HepG2 (cell line): Measurements from ENCODE around the gene C1QTNF1. TPM values are rescaled to one million over a fixed set of nuclear protein-coding genes. Genes with fewer than 3 reads are reported as not detected.

Experiments used
- AGO2 ChIP-seq: fragments of 200-400 bp; formaldehyde crosslinking; optimal IDR thresholded peaks from 2 replicates; pipeline ENCODE3; 2017; ENCODE audit warnings: mild to moderate bottlenecking, low read depth, low read length, moderate library complexity
- ASH2L ChIP-seq: fragments of 300-600, 200-600 bp; sonication (generic); IDR thresholded peaks from 2 replicates; pipeline ENCODE4 v1.7.0; 2017; ENCODE audit warnings: low read depth, mild to moderate bottlenecking, moderate library complexity, mixed read lengths, low read length; ENCODE audit not compliant: insufficient read length
- HDAC6 ChIP-seq: fragments of 200-600 bp; sonication (generic); IDR thresholded peaks from 2 replicates; pipeline ENCODE4 v1.7.0; 2017; ENCODE audit warnings: mild to moderate bottlenecking, antibody characterized with exemption, low read length, low read depth
- ISX ChIP-seq: sonication (generic); formaldehyde crosslinking; conservative IDR thresholded peaks from 2 replicates; pipeline ENCODE4 v1.5.0; 2020; ENCODE audit warnings: missing genetic modification reagents
- JARID2 ChIP-seq: sonication (generic); formaldehyde crosslinking; IDR thresholded peaks from 2 replicates; pipeline ENCODE4 v1.8.1; 2023; ENCODE audit warnings: missing genetic modification reagents, inconsistent platforms; ENCODE audit not compliant: insufficient replicate concordance
- MAFF ChIP-seq: IDR thresholded peaks from 2 replicates; pipeline ENCODE4 v1.6.1; 2011; ENCODE audit warnings: low read depth, low read length, improper control_type of control experiment
- PHB2 ChIP-seq: fragments of 450-650 bp; IDR thresholded peaks from 2 replicates; pipeline ENCODE4 v1.6.1; 2018; ENCODE audit not compliant: partially characterized antibody
- POLR2AphosphoS5 ChIP-seq: IDR thresholded peaks from 2 replicates; pipeline ENCODE4 v1.6.1; 2012; ENCODE audit warnings: low read depth, low read length
- REPIN1 ChIP-seq: sonication (generic); formaldehyde crosslinking; IDR thresholded peaks from 2 replicates; pipeline ENCODE4 v1.8.0; 2022; ENCODE audit warnings: missing genetic modification reagents, low read depth, mild to moderate bottlenecking, borderline replicate concordance
- SRSF4 ChIP-seq: fragments of 200-400 bp; formaldehyde crosslinking; IDR thresholded peaks from one replicate; pipeline ENCODE4 v1.6.1; 2018; ENCODE audit warnings: mild to moderate bottlenecking, low read depth, low read length, moderate library complexity; ENCODE audit not compliant: poor library complexity, severe bottlenecking
- ZFX ChIP-seq: sonication (generic); formaldehyde crosslinking; IDR thresholded peaks from 2 replicates; pipeline ENCODE4 v1.4.0; 2020; ENCODE audit warnings: mild to moderate bottlenecking, low read depth, missing genetic modification reagents, moderate library complexity
- ZMYM2 ChIP-seq: sonication (generic); formaldehyde crosslinking; IDR thresholded peaks from 2 replicates; pipeline ENCODE4 v1.8.0; 2022; ENCODE audit warnings: mild to moderate bottlenecking, missing genetic modification reagents
- ZMYM4 ChIP-seq: sonication (generic); formaldehyde crosslinking; IDR thresholded peaks from 2 replicates; pipeline ENCODE4 v1.8.1; 2023; ENCODE audit warnings: mild to moderate bottlenecking, missing genetic modification reagents
- ZNF235 ChIP-seq: sonication (generic); formaldehyde crosslinking; IDR thresholded peaks from 2 replicates; pipeline ENCODE4 v1.8.1; 2023; ENCODE audit warnings: mild to moderate bottlenecking, missing genetic modification reagents, borderline replicate concordance
- ZNF317 ChIP-seq: sonication (generic); formaldehyde crosslinking; IDR thresholded peaks from 2 replicates; pipeline ENCODE4 v1.5.0; 2020; ENCODE audit warnings: mild to moderate bottlenecking, missing genetic modification reagents
- ZNF468 ChIP-seq: sonication (generic); formaldehyde crosslinking; IDR thresholded peaks from 2 replicates; pipeline ENCODE4 v1.8.0; 2022; ENCODE audit warnings: mild to moderate bottlenecking, moderate library complexity, missing genetic modification reagents
- ZNF766 ChIP-seq: sonication (generic); formaldehyde crosslinking; IDR thresholded peaks from 2 replicates; pipeline ENCODE4 v1.5.0; 2020; ENCODE audit warnings: missing genetic modification reagents, borderline replicate concordance
- ZNF878 ChIP-seq: sonication (generic); formaldehyde crosslinking; IDR thresholded peaks from 2 replicates; pipeline ENCODE4 v1.8.1; 2023; ENCODE audit warnings: mild to moderate bottlenecking, missing genetic modification reagents, moderate library complexity
- polyA plus RNA-seq, 8 experiments: library from polyadenylated mRNA; depleted of rRNA in 3 of 8; stranded (reverse) in 7 of 8; unstranded in 1 of 8; fragments of >200 nt; fragmentation: Illumina TruSeq in 4 of 8; extraction: Trizol in 4 of 8; gene quantifications; 2 replicates each; pipeline versions ENCODE4 v1.2.1 to v1.2.3, GENCODE V29; 2011 to 2016; ENCODE audit warnings: low read depth in 4 of 8, missing spikeins in 1 of 8, mixed read lengths in 1 of 8; ENCODE audit not compliant: insufficient read depth in 1 of 8
- total RNA-seq, 5 experiments: library from RNA; depleted of rRNA; stranded (reverse); fragments of >200 nt; fragmentation: Illumina TruSeq; extraction: Trizol; gene quantifications; 2 replicates each; pipeline ENCODE4 v1.2.3, GENCODE V29; 2016; ENCODE audit warnings: low read depth in 1 of 5
- TF ChIP-seq, protein P1 (sequence below): sonication (generic); formaldehyde crosslinking; IDR thresholded peaks from 2 replicates; pipeline ENCODE4 v1.4.0; 2020; ENCODE audit warnings: mild to moderate bottlenecking, missing genetic modification reagents
- TF ChIP-seq, protein P2 (sequence below): sonication (generic); formaldehyde crosslinking; IDR thresholded peaks from 2 replicates; pipeline ENCODE4 v1.8.1; 2023; ENCODE audit warnings: mild to moderate bottlenecking, missing genetic modification reagents
- TF ChIP-seq, protein P3 (sequence below): IDR thresholded peaks from 2 replicates; pipeline ENCODE4 v1.6.1; 2012; ENCODE audit warnings: inconsistent platforms
- TF ChIP-seq, protein P4 (sequence below): sonication (generic); formaldehyde crosslinking; IDR thresholded peaks from 2 replicates; pipeline ENCODE4 v1.8.1; 2022; ENCODE audit warnings: low read depth, mild to moderate bottlenecking, missing genetic modification reagents
- TF ChIP-seq, protein P5 (sequence below): IDR thresholded peaks from 2 replicates; pipeline ENCODE4 v1.6.1; 2016

Gene C1QTNF1
- total and polyA plus RNA-seq, 2 of the 13 experiments (the other 11 are each of a cell fraction or from before 2014, with no cell fraction given), result 0.18 to 0.86 TPM

DNA sequence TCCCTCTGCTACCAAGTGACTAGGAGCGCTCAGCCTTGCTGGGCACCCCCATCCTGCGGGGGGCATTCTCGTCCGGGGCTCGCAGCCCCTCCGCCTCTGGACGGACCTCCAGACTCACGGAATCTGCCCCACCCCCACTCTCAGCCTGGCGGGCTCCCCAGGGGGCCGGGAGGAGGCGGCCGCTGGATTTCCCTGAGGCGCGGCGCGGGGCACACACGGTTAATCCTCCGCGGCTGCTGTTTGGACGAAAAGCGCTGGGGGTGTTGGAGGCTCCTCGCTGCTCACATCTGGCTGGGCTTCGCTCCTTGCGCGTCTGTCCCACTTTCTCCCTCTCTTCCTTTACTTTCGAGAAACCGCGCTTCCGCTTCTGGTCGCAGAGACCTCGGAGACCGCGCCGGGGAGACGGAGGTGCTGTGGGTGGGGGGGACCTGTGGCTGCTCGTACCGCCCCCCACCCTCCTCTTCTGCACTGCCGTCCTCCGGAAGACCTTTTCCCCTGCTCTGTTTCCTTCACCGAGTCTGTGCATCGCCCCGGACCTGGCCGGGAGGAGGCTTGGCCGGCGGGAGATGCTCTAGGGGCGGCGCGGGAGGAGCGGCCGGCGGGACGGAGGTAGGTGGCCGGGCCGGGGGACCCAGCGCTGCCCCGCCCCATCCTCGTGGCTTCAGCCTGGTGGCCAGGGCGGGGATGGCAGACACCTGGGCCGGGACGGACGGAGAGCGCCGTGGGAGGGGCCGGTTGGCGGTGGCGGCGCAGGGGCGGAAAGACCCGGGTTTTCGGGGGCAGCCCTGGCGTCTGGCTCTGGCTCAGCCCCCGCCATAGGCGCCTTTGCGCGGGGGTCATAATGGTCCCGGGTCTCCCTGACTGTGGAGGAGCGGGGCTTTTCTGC lies at the start of gene C1QTNF1 (continued):
- TF ChIP-seq REPIN1 (CRISPR knock-in tag) (no peak), ZNF468 (CRISPR knock-in tag) (no peak), ISX (CRISPR knock-in tag) (no peak), ZNF878 (CRISPR knock-in tag) (no peak), ZMYM2 (CRISPR knock-in tag) (no peak), JARID2 (CRISPR knock-in tag) (no peak), PHB2 (no peak), POLR2AphosphoS5 (no peak), ASH2L (no peak), HDAC6 (no peak), ZNF317 (no peak), ZNF235 (CRISPR knock-in tag) (no peak), ZFX (CRISPR knock-in tag) (no peak; the same call in 1 of the 2 replicates), AGO2 (peak; percentile 93), ZNF766 (CRISPR knock-in tag) (no peak), ZMYM4 (CRISPR knock-in tag) (no peak), MAFF (no peak), SRSF4 (no peak)
- TF ChIP-seq, protein P1, sequence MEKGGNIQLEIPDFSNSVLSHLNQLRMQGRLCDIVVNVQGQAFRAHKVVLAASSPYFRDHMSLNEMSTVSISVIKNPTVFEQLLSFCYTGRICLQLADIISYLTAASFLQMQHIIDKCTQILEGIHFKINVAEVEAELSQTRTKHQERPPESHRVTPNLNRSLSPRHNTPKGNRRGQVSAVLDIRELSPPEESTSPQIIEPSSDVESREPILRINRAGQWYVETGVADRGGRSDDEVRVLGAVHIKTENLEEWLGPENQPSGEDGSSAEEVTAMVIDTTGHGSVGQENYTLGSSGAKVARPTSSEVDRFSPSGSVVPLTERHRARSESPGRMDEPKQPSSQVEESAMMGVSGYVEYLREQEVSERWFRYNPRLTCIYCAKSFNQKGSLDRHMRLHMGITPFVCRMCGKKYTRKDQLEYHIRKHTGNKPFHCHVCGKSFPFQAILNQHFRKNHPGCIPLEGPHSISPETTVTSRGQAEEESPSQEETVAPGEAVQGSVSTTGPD (CRISPR knock-in tag), result no peak
- TF ChIP-seq, protein P2, sequence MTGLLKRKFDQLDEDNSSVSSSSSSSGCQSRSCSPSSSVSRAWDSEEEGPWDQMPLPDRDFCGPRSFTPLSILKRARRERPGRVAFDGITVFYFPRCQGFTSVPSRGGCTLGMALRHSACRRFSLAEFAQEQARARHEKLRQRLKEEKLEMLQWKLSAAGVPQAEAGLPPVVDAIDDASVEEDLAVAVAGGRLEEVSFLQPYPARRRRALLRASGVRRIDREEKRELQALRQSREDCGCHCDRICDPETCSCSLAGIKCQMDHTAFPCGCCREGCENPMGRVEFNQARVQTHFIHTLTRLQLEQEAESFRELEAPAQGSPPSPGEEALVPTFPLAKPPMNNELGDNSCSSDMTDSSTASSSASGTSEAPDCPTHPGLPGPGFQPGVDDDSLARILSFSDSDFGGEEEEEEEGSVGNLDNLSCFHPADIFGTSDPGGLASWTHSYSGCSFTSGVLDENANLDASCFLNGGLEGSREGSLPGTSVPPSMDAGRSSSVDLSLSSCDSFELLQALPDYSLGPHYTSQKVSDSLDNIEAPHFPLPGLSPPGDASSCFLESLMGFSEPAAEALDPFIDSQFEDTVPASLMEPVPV (CRISPR knock-in tag), result peak; percentile 74; the same call in 1 of the 2 replicates
- TF ChIP-seq, protein P3, sequence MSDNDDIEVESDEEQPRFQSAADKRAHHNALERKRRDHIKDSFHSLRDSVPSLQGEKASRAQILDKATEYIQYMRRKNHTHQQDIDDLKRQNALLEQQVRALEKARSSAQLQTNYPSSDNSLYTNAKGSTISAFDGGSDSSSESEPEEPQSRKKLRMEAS, result peak; percentile 61
- TF ChIP-seq, protein P4, sequence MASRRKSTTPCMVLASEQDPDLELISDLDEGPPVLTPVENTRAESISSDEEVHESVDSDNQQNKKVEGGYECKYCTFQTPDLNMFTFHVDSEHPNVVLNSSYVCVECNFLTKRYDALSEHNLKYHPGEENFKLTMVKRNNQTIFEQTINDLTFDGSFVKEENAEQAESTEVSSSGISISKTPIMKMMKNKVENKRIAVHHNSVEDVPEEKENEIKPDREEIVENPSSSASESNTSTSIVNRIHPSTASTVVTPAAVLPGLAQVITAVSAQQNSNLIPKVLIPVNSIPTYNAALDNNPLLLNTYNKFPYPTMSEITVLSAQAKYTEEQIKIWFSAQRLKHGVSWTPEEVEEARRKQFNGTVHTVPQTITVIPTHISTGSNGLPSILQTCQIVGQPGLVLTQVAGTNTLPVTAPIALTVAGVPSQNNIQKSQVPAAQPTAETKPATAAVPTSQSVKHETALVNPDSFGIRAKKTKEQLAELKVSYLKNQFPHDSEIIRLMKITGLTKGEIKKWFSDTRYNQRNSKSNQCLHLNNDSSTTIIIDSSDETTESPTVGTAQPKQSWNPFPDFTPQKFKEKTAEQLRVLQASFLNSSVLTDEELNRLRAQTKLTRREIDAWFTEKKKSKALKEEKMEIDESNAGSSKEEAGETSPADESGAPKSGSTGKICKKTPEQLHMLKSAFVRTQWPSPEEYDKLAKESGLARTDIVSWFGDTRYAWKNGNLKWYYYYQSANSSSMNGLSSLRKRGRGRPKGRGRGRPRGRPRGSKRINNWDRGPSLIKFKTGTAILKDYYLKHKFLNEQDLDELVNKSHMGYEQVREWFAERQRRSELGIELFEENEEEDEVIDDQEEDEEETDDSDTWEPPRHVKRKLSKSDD (CRISPR knock-in tag), result no peak
- TF ChIP-seq, protein P5, sequence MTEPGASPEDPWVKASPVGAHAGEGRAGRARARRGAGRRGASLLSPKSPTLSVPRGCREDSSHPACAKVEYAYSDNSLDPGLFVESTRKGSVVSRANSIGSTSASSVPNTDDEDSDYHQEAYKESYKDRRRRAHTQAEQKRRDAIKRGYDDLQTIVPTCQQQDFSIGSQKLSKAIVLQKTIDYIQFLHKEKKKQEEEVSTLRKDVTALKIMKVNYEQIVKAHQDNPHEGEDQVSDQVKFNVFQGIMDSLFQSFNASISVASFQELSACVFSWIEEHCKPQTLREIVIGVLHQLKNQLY (CRISPR knock-in tag), result no peak
